OCI-LY3 (cell line): ENCODE results near the gene DPYSL4.

Experiments
- H2AFZ ChIP-seq: fragments of 200-600, 300-600 bp; shearing (Covaris generic); 2 replicates; pipeline ENCODE4 v1.6.0; 2014; ENCODE audit warnings: antibody characterized with exemption, low read depth, low read length
- H3K27ac ChIP-seq: fragments of 200-600, 300-600 bp; sonication (generic); 2 replicates; pipeline ENCODE4 v1.5.1; 2014; ENCODE audit warnings: mild to moderate bottlenecking, low read length, moderate library complexity, mixed read lengths
- H3K27me3 ChIP-seq: fragments of 200-600, 300-600 bp; sonication (generic); 2 replicates; pipeline ENCODE4 v1.6.1; 2014; ENCODE audit warnings: low read depth, low read length, mixed read lengths
- H3K36me3 ChIP-seq: fragments of 200-600, 300-600 bp; sonication (generic); replicated peaks from 2 replicates; pipeline ENCODE3; 2014; ENCODE audit warnings: low read depth, low read length, mixed read lengths
- H3K4me1 ChIP-seq: fragments of 300-600, 200-600 bp; sonication (generic); 2 replicates; pipeline ENCODE4 v1.6.1; 2014; ENCODE audit warnings: low read length, mixed read lengths
- H3K4me2 ChIP-seq: fragments of 200-600, 300-600 bp; sonication (generic); 2 replicates; pipeline ENCODE4 v1.6.1; 2014; ENCODE audit warnings: low read length, mixed read lengths
- H3K4me3 ChIP-seq: fragments of 300-600, 200-600 bp; sonication (generic); 2 replicates; pipeline ENCODE4 v1.5.1; 2014; ENCODE audit warnings: antibody characterized with exemption, mild to moderate bottlenecking, low read length, moderate library complexity
- H3K79me2 ChIP-seq: fragments of 300-600, 200-600 bp; shearing (Covaris generic); 2 replicates; pipeline ENCODE4 v1.6.1; 2014; ENCODE audit warnings: mild to moderate bottlenecking, low read length, mixed read lengths
- H3K9ac ChIP-seq: fragments of 300-600, 200-600 bp; shearing (Covaris generic); 2 replicates; pipeline ENCODE4 v1.6.0; 2014; ENCODE audit warnings: mild to moderate bottlenecking, low read length, moderate library complexity
- H3K9me3 ChIP-seq: fragments of 200-600, 300-600 bp; shearing (Covaris generic); 2 replicates; pipeline ENCODE4 v1.6.1; 2014; ENCODE audit warnings: low read length, mixed read lengths; ENCODE audit not compliant: insufficient read depth
- H4K20me1 ChIP-seq: fragments of 200-600, 300-600 bp; sonication (generic); 2 replicates; pipeline ENCODE4 v1.6.1; 2016; ENCODE audit warnings: low read length, mixed read lengths; ENCODE audit not compliant: insufficient read depth
- EZH2phosphoT487 ChIP-seq: fragments of 200-600 bp; shearing (Covaris generic); IDR thresholded peaks from 2 replicates; pipeline ENCODE4 v1.6.1; 2018; ENCODE audit warnings: antibody characterized with exemption, mixed run types, low read depth
- TF ChIP-seq, protein P1 (sequence below): fragments of 200-600, 300-600 bp; sonication (generic); IDR thresholded peaks from 2 replicates; pipeline ENCODE4 v1.5.1; 2014; ENCODE audit warnings: antibody characterized with exemption, low read length, low read depth

DPYSL4 gene

DNA sequence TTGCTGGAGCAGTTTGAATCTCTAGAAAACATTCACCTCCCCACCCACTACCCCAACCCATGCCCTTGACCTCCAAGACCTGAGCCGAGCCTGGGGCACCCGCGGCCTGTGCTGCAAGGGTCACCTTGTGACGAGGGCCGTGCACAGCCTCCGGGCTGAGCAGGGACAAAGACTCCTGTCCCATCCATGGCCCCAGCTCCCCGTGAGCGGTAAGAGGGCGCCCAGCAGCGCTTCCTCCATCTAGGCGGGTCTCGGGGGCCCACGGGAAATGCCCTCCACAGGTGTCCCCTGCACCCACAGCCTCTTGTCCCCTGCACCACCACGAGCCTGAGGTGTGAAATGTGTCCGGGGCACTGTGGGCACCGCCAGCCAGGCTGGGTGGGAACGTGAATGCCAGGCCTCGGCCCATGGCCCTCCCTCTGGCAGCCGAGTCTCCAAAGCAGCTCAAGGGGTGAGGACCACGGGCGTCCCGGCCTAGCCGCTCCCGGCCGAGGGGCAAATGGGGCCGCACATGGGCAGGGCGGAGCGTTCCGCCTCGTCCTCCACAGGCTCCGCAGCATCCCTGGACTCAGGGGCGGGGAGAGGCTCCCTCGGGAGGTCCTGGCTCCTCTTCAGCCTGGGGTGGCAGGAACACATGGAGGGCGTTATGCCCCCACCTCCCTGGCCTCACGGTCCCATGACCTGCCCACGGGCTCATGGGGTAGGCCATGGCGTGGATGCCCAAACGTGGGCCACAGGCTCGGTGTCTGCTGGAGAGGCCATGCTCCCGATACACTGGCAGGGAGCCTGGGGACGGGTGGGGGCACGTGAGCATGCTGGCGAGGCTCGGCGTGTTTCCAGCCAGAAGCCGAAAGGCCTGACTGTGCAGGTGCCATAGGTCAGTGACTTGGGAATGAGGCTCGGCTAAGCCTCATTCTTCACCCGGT lies 21.1 kb downstream of the DPYSL4 start:
- H3K4me2 ChIP-seq, result no peak overlapping the region
- TF ChIP-seq, protein P1, sequence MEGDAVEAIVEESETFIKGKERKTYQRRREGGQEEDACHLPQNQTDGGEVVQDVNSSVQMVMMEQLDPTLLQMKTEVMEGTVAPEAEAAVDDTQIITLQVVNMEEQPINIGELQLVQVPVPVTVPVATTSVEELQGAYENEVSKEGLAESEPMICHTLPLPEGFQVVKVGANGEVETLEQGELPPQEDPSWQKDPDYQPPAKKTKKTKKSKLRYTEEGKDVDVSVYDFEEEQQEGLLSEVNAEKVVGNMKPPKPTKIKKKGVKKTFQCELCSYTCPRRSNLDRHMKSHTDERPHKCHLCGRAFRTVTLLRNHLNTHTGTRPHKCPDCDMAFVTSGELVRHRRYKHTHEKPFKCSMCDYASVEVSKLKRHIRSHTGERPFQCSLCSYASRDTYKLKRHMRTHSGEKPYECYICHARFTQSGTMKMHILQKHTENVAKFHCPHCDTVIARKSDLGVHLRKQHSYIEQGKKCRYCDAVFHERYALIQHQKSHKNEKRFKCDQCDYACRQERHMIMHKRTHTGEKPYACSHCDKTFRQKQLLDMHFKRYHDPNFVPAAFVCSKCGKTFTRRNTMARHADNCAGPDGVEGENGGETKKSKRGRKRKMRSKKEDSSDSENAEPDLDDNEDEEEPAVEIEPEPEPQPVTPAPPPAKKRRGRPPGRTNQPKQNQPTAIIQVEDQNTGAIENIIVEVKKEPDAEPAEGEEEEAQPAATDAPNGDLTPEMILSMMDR, result no peak
- no peak for TF ChIP-seq EZH2phosphoT487
- H3K36me3 ChIP-seq, result no peaks in the 10 kb centered on the region
- H2AFZ ChIP-seq, result no peak overlapping the region
- H3K4me3 ChIP-seq, result no peak overlapping the region
- H4K20me1 ChIP-seq, result no peaks in the 10 kb centered on the region
- no peak overlapping the region for H3K27ac ChIP-seq
- H3K79me2 ChIP-seq, result no peaks in the 10 kb centered on the region
- no peaks in the 10 kb centered on the region for H3K27me3 ChIP-seq
- H3K4me1 ChIP-seq, result no peaks in the 10 kb centered on the region
- H3K9me3 ChIP-seq, result no peaks in the 10 kb centered on the region
- H3K9ac ChIP-seq, result no peak overlapping the region

DNA sequence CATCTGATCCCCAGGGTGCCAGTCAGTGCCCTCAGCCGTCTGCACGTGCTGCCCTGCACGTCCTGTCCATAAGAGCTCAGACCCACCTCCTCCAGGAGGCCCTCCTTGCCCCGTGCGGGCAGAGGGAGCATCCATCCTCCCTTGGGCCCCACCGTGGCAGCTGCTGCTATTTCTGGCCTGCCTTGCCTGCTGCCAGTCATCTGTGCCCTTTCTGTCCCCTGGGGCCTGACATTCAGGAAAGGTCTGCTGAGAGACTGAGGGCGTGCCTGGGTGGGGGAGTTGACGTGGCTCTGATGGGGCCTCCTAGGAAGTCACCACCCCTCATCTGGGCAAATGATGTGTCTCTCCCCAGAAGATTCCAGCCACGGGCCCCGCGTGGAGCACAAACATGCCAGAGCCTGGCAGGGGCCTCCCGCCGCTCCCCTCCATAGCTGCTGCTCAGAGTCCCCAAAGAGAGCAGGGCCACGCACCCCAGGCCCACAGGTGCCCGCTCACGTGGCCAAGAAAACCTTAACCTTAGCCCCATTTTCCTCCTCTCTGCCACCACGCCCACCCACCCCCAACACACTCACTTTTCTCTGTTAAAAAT lies 21.8 kb downstream of the DPYSL4 start:
- Histone ChIP-seq H3K4me1 (no peaks in the 10 kb centered on the region), H3K36me3 (no peaks in the 10 kb centered on the region), H3K79me2 (no peaks in the 10 kb centered on the region), H3K4me2 (no peak overlapping the region), H3K4me3 (no peak overlapping the region), H3K27ac (no peak overlapping the region), H3K9ac (no peak overlapping the region), H4K20me1 (no peaks in the 10 kb centered on the region), H3K9me3 (no peaks in the 10 kb centered on the region), H2AFZ (no peak overlapping the region), H3K27me3 (no peaks in the 10 kb centered on the region)
- TF ChIP-seq, protein P1, result no peak
- no peak for TF ChIP-seq EZH2phosphoT487

DNA sequence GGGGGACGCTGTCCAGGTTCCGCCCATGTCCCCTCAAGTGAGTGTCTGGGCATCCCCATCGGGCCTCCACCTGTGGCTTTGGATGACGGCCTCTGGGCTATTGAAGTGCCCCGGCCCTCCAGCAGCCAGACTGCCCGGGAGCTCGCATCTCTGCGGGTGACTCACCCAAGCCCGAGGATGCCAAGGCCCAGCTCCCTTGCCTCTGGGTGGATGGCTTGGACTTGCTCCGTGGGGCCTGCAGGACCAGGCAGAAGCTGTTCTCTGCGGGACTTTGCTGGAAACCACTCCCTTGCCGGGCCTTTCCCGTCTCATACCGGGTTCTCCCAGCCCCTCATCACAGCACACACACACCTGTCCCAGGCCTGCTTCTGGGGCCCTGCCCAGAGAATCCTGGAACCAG lies 22.4 kb downstream of the DPYSL4 start:
- H3K27me3 ChIP-seq, result no peaks in the 10 kb centered on the region
- H3K4me2 ChIP-seq, result no peak overlapping the region
- no peak overlapping the region for H3K9ac ChIP-seq
- no peaks in the 10 kb centered on the region for H3K9me3 ChIP-seq
- no peaks in the 10 kb centered on the region for H3K4me1 ChIP-seq
- TF ChIP-seq, protein P1, result no peak
- TF ChIP-seq EZH2phosphoT487, result no peak
- H2AFZ ChIP-seq, result no peak overlapping the region
- H3K79me2 ChIP-seq, result no peaks in the 10 kb centered on the region
- H4K20me1 ChIP-seq, result no peaks in the 10 kb centered on the region
- H3K36me3 ChIP-seq, result no peaks in the 10 kb centered on the region
- no peak overlapping the region for H3K27ac ChIP-seq
- no peak overlapping the region for H3K4me3 ChIP-seq

DNA sequence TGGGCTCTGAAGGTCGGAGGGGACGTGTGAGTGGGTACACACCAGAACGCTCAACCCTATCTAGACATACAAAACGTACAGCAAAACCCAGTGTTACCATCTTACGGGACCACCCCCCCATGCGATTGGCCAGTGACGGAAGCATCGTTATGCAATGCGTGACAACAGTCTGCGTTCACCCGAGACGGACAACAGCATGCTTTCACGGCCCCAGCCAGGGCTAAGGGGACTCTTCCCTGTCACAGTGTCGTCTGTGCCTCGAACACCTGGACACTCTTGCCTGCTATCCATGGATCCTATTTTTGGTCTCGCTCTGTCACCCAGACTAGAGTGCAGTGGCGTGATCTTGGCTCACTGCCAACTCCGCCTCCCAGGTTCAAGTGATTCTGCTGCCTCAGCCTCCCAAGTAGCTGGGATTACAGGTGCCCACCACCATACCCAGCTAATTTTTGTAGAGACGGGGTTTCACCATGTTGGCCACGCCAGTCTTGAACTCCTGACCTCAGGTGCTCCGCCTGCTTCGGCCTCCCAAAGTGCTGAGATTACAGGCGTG lies 23.3 kb downstream of the DPYSL4 start:
- no peak overlapping the region for H3K4me3 ChIP-seq
- no peaks in the 10 kb centered on the region for H3K36me3 ChIP-seq
- no peak overlapping the region for H2AFZ ChIP-seq
- H3K9me3 ChIP-seq, result no peaks in the 10 kb centered on the region
- H3K4me1 ChIP-seq, result no peaks in the 10 kb centered on the region
- H3K79me2 ChIP-seq, result no peaks in the 10 kb centered on the region
- TF ChIP-seq EZH2phosphoT487, result no peak
- TF ChIP-seq, protein P1, result no peak
- H3K4me2 ChIP-seq, result no peak overlapping the region
- H3K27ac ChIP-seq, result no peak overlapping the region
- no peaks in the 10 kb centered on the region for H4K20me1 ChIP-seq
- H3K27me3 ChIP-seq, result no peaks in the 10 kb centered on the region
- no peak overlapping the region for H3K9ac ChIP-seq
